Measurements from ENCODE around the gene DDX5. TPM values are rescaled to one million over a fixed set of nuclear protein-coding genes. Genes with fewer than 3 reads are reported as not detected.

DDX5 gene
- total and polyA plus RNA-seq, 2 donors (not counting 3 experiments of a cell fraction or from before 2014, with no cell fraction given): 1,027 to 2,040 TPM

DNA sequence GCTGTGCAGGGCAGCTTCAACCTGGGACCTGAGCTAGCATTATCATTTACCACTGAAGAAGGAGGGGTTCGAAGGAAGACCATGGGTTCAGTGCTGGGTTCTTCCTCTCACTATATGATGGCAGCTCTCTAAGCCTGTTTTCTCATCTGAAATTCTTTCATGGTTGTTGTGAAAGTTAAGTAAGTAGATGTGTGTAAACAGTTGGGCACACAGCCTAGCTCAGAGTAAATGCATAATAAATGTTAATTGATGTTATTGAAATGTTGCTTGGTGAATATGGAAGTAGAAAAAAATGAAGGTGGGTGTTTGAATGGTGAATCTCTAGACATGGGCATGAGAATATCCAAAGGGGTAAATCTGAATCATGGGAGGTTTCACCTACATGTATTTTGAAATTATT is 9.7 kb upstream of the DDX5 start:
- ChIA-PET POLR2A (interaction anchor here (0.6 to 0.8 kb wide), 2 partner anchors 11 to 114 kb away, joined by 3 to 5 read pairs; no protein-coding TSS in a partner anchor), CTCF (interaction anchor here (1.0 to 1.6 kb wide), 3 partner anchors 9 to 25 kb away, joined by 3 to 4 read pairs (median 3); partner anchors contain the start of genes CEP95 and DDX5)
- intact Hi-C loops (cut with micrococcal nuclease): no loop called here
- Histone ChIP-seq H3K9ac (replicated peaks; ENCODE audit: extremely low read depth, insufficient read depth, low read length) (no peak overlapping the region), H2AFZ (ENCODE audit: low read depth, low read length) (no peak overlapping the region), H3K4me1 (ENCODE audit: control insufficient read depth, extremely low read depth, insufficient read depth, low read length) (peaks cover 3% of the 10 kb centered on the region), H3K27ac (ENCODE audit: insufficient read depth, low read depth, low read length) (no peak overlapping the region), H3K9me1 (replicated peaks; ENCODE audit: control insufficient read depth, extremely low read depth, insufficient read depth, low read length) (no peaks in the 10 kb centered on the region), H4K20me1 (replicated peaks; ENCODE audit: control insufficient read depth, extremely low read depth, insufficient read depth, low read length) (no peaks in the 10 kb centered on the region), H3K79me2 (ENCODE audit: control insufficient read depth, insufficient read depth, low read length) (no peaks in the 10 kb centered on the region), H3K4me2 (ENCODE audit: insufficient read depth, low read length) (no peak overlapping the region), H3K9me3 (replicated peaks; ENCODE audit: control insufficient read depth, insufficient read depth, low read length) (no peaks in the 10 kb centered on the region), H3K4me3 (replicated peaks in 1 of 3; ENCODE audit: insufficient read depth in 1 of 3, low read depth in 1 of 3, low read length in 3 of 3) (no peak overlapping the region), H3K27me3 (ENCODE audit: control insufficient read depth in 2 of 2, insufficient read depth in 2 of 2, low read length in 2 of 2) (no peaks in the 10 kb centered on the region), H3K36me3 (ENCODE audit: control insufficient read depth in 2 of 2, extremely low read depth in 1 of 2, insufficient read depth in 2 of 2, low read length in 2 of 2) (peaks cover 13 to 37% of the 10 kb centered on the region in 2 experiments)
- DNase-seq (ENCODE audit: low read depth, low spot score) (no peak), FAIRE-seq (no peak)
- dilution Hi-C loops (cut with MboI; ENCODE audit: extremely low pct_ligation_motif_present, low sequenced_read_pairs): no loop called here
- no peak for TF ChIP-seq MYC (IDR thresholded peaks at IDR 0.05; ENCODE audit: low read depth, low read length)
- TF ChIP-seq, protein P1, sequence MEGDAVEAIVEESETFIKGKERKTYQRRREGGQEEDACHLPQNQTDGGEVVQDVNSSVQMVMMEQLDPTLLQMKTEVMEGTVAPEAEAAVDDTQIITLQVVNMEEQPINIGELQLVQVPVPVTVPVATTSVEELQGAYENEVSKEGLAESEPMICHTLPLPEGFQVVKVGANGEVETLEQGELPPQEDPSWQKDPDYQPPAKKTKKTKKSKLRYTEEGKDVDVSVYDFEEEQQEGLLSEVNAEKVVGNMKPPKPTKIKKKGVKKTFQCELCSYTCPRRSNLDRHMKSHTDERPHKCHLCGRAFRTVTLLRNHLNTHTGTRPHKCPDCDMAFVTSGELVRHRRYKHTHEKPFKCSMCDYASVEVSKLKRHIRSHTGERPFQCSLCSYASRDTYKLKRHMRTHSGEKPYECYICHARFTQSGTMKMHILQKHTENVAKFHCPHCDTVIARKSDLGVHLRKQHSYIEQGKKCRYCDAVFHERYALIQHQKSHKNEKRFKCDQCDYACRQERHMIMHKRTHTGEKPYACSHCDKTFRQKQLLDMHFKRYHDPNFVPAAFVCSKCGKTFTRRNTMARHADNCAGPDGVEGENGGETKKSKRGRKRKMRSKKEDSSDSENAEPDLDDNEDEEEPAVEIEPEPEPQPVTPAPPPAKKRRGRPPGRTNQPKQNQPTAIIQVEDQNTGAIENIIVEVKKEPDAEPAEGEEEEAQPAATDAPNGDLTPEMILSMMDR (IDR thresholded peaks at IDR 0.05; ENCODE audit: extremely low read depth in 1 of 2, insufficient read depth in 1 of 2, low read depth in 1 of 2, low read length in 2 of 2): no peak
- TF ChIP-seq FOS (IDR thresholded peaks at IDR 0.05; ENCODE audit: borderline replicate concordance, insufficient read depth, low read length): no peak
- TF ChIP-seq, protein P2, sequence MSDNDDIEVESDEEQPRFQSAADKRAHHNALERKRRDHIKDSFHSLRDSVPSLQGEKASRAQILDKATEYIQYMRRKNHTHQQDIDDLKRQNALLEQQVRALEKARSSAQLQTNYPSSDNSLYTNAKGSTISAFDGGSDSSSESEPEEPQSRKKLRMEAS (IDR thresholded peaks at IDR 0.05; ENCODE audit: insufficient read depth, insufficient read length): no peak
- no peak for TF ChIP-seq GATA2 (IDR thresholded peaks at IDR 0.05; ENCODE audit: insufficient read depth, insufficient read length, low read depth, low read length)
- no peak for TF ChIP-seq POLR2A (IDR thresholded peaks at IDR 0.05; ENCODE audit: low read depth, low read length)
- no peak for TF ChIP-seq EZH2 (IDR thresholded peaks at IDR 0.05; ENCODE audit: borderline replicate concordance, low read depth, low read length, severe bottlenecking)
- no peak for TF ChIP-seq JUN (IDR thresholded peaks at IDR 0.05; ENCODE audit: borderline replicate concordance, insufficient read depth, insufficient read length, low read depth)
- no peak for TF ChIP-seq POLR2AphosphoS5 (IDR thresholded peaks at IDR 0.05; ENCODE audit: insufficient read depth, low read depth, low read length)
- no TSS peak for BruUV-seq (replicated peaks)

Data from endothelial cell of umbilical vein (primary cell).